ENCODE results near the gene SALL4. TPM values are rescaled to one million over a fixed set of nuclear protein-coding genes. Genes with fewer than 3 reads are reported as not detected.

Gene SALL4
- total RNA-seq, 2 donors from 2014 or later, result not detected

GRCh38 chr20:51799401-51799860 lies 2.9 kb downstream of the SALL4 start:
- H3K9me3 ChIP-seq, result no peaks in the 10 kb centered on the region
- peaks cover 15 to 24% of the 10 kb centered on the region in 2 donors for H3K4me1 ChIP-seq (ENCODE audit: control insufficient read depth in 1 of 2, low read depth in 2 of 2)
- peaks cover 14% of the 10 kb centered on the region for H3K27me3 ChIP-seq (replicated peaks; ENCODE audit: insufficient read depth)
- no peak for TF ChIP-seq CTCF (IDR thresholded peaks at IDR 0.05)
- ATAC-seq (ENCODE audit: insufficient number of reproducible peaks, low FRiP score, low read depth) (no peak), DNase-seq (ENCODE audit: low spot score) (no peak)
- no peak overlapping the region for H3K27ac ChIP-seq
- no peak overlapping the region for H3K4me3 ChIP-seq
- no peaks in the 10 kb centered on the region for H3K36me3 ChIP-seq

GRCh38 chr20:51797357-51798025 lies 4.8 kb downstream of the SALL4 start:
- H3K27ac ChIP-seq, result no peak overlapping the region
- H3K4me3 ChIP-seq, result no peak overlapping the region
- peaks cover 14% of the 10 kb centered on the region for H3K27me3 ChIP-seq (replicated peaks; ENCODE audit: insufficient read depth)
- H3K36me3 ChIP-seq, result no peaks in the 10 kb centered on the region
- no peak for DNase-seq (ENCODE audit: low spot score)
- H3K4me1 ChIP-seq (ENCODE audit: control insufficient read depth in 1 of 2, low read depth in 2 of 2), result peaks cover 15 to 24% of the 10 kb centered on the region in 2 donors
- H3K9me3 ChIP-seq, result no peaks in the 10 kb centered on the region
- ATAC-seq (ENCODE audit: insufficient number of reproducible peaks, low FRiP score, low read depth), result no peak
- TF ChIP-seq CTCF (IDR thresholded peaks at IDR 0.05), result no peak

- Histone ChIP-seq H3K4me3 (no peak overlapping the region), H3K36me3 (no peaks in the 10 kb centered on the region), H3K27me3 (replicated peaks; ENCODE audit: insufficient read depth) (peaks cover 14% of the 10 kb centered on the region), H3K9me3 (no peaks in the 10 kb centered on the region), H3K4me1 (ENCODE audit: control insufficient read depth in 1 of 2, low read depth in 2 of 2) (peaks cover 14 to 20% of the 10 kb centered on the region in 2 donors), H3K27ac (no peak overlapping the region)
- DNase-seq (ENCODE audit: low spot score) (no peak), ATAC-seq (ENCODE audit: insufficient number of reproducible peaks, low FRiP score, low read depth) (no peak)
- no peak for TF ChIP-seq CTCF (IDR thresholded peaks at IDR 0.05)
Observed at GRCh38 chr20:51796340-51796739, 6.0 kb downstream of the SALL4 start.

GRCh38 chr20:51792960-51793359 lies 9.4 kb downstream of the SALL4 start:
- ATAC-seq (ENCODE audit: insufficient number of reproducible peaks, low FRiP score, low read depth), result no peak
- TF ChIP-seq CTCF (IDR thresholded peaks at IDR 0.05), result no peak
- no peak for DNase-seq (ENCODE audit: low spot score)
- H3K4me3 ChIP-seq, result no peak overlapping the region
- H3K4me1 ChIP-seq (ENCODE audit: control insufficient read depth in 1 of 2, low read depth in 2 of 2), result no peaks in the 10 kb centered on the region
- peaks cover 5% of the 10 kb centered on the region for H3K27me3 ChIP-seq (replicated peaks; ENCODE audit: insufficient read depth)
- no peaks in the 10 kb centered on the region for H3K36me3 ChIP-seq
- H3K9me3 ChIP-seq, result no peaks in the 10 kb centered on the region
- no peak overlapping the region for H3K27ac ChIP-seq

- ATAC-seq (ENCODE audit: insufficient number of reproducible peaks, low FRiP score, low read depth) (no peak), DNase-seq (ENCODE audit: low spot score) (no peak)
- no peak for TF ChIP-seq CTCF (IDR thresholded peaks at IDR 0.05)
- Histone ChIP-seq H3K36me3 (no peaks in the 10 kb centered on the region), H3K27ac (no peak overlapping the region), H3K9me3 (no peaks in the 10 kb centered on the region), H3K27me3 (replicated peaks; ENCODE audit: insufficient read depth) (peaks cover 4% of the 10 kb centered on the region), H3K4me3 (no peak overlapping the region), H3K4me1 (ENCODE audit: control insufficient read depth in 1 of 2, low read depth in 2 of 2) (no peaks in the 10 kb centered on the region)
Observed at GRCh38 chr20:51791626-51792025, 10.7 kb downstream of the SALL4 start.
